OCI-LY1 (cell line): Measurements from ENCODE around the gene ITGA1.

ENCODE experiments used
- H2AFZ ChIP-seq: fragments of 200-600 bp; sonication (generic), shearing (Covaris generic); 2 replicates; pipeline ENCODE4 v1.6.0; 2014; ENCODE audit warnings: antibody characterized with exemption, mild to moderate bottlenecking, low read length
- H3F3A ChIP-seq: fragments of 200-600 bp; sonication (generic), shearing (Covaris generic); 2 replicates; pipeline ENCODE4 v1.6.0; 2014; ENCODE audit warnings: mild to moderate bottlenecking, antibody characterized with exemption, low read length, moderate library complexity; ENCODE audit not compliant: insufficient read depth
- H3K27ac ChIP-seq: fragments of 200-600 bp; sonication (generic); 2 replicates; pipeline ENCODE4 v1.5.1; 2014; ENCODE audit warnings: low read length, mixed run types, mild to moderate bottlenecking, low read depth; ENCODE audit not compliant: poor library complexity, severe bottlenecking
- H3K27me3 ChIP-seq: fragments of 200-600 bp; sonication (generic); 2 replicates; pipeline ENCODE4 v1.6.0; 2014; ENCODE audit warnings: antibody characterized with exemption, mild to moderate bottlenecking, low read length, moderate library complexity; ENCODE audit not compliant: insufficient read depth
- H3K36me3 ChIP-seq: fragments of 200-600 bp; sonication (generic); 2 replicates; pipeline ENCODE4 v1.6.1; 2014; ENCODE audit warnings: mild to moderate bottlenecking, antibody characterized with exemption, low read length, moderate library complexity, mixed read lengths; ENCODE audit not compliant: insufficient read depth
- H3K4me1 ChIP-seq: fragments of 200-600 bp; sonication (generic); 2 replicates; pipeline ENCODE4 v1.5.1; 2014; ENCODE audit warnings: mild to moderate bottlenecking, low read length, moderate library complexity; ENCODE audit not compliant: insufficient read depth, severe bottlenecking
- H3K4me2 ChIP-seq: fragments of 200-600 bp; sonication (generic), shearing (Covaris generic); 2 replicates; pipeline ENCODE4 v1.6.1; 2014; ENCODE audit warnings: low read length
- H3K4me3 ChIP-seq: fragments of 200-600 bp; sonication (generic); 2 replicates; pipeline ENCODE4 v1.5.1; 2014; ENCODE audit warnings: low read length, low read depth, mild to moderate bottlenecking, mixed read lengths; ENCODE audit not compliant: poor library complexity, severe bottlenecking
- H3K79me2 ChIP-seq: fragments of 200-600 bp; shearing (Covaris generic); 2 replicates; pipeline ENCODE4 v1.6.1; 2016; ENCODE audit warnings: mixed run types, low read length, mixed read lengths; ENCODE audit not compliant: insufficient read depth
- H3K9ac ChIP-seq: fragments of 200-600 bp; sonication (generic), shearing (Covaris generic); 2 replicates; pipeline ENCODE4 v1.6.1; 2014; ENCODE audit warnings: mild to moderate bottlenecking, low read length, mixed read lengths
- H3K9me2 ChIP-seq: fragments of 200-600 bp; sonication (generic), shearing (Covaris generic); 2 replicates; pipeline ENCODE4 v1.6.1; 2014; ENCODE audit warnings: low read depth, mild to moderate bottlenecking, low read length, mixed read lengths
- H3K9me3 ChIP-seq: fragments of 200-600 bp; shearing (Covaris generic); 2 replicates; pipeline ENCODE4 v1.6.1; 2014; ENCODE audit warnings: low read length, mixed read lengths
- H4K20me1 ChIP-seq: fragments of 200-600 bp; sonication (generic), shearing (Covaris generic); 2 replicates; pipeline ENCODE4 v1.6.0; 2016; ENCODE audit warnings: mild to moderate bottlenecking, low read length; ENCODE audit not compliant: insufficient read depth
- CTCF ChIP-seq: fragments of 200-600 bp; sonication (generic), shearing (Covaris generic); IDR thresholded peaks from 2 replicates; pipeline ENCODE4 v1.5.1; 2017; ENCODE audit warnings: mild to moderate bottlenecking, antibody characterized with exemption, low read length, moderate library complexity, mixed read lengths
- EZH2 ChIP-seq: fragments of 200-600 bp; sonication (generic), shearing (Covaris generic); IDR thresholded peaks from 2 replicates; pipeline ENCODE4 v1.8.0; 2017; ENCODE audit warnings: borderline replicate concordance, mixed run types, mild to moderate bottlenecking, antibody characterized with exemption, low read length, moderate library complexity, mixed read lengths

Gene ITGA1

GRCh38 chr5:52956014-52956413 is 168.3 kb downstream of the ITGA1 start:
- Histone ChIP-seq H3K27ac (no peak overlapping the region), H3K4me3 (no peak overlapping the region), H3K9me2 (no peaks in the 10 kb centered on the region), H3K36me3 (no peaks in the 10 kb centered on the region), H3F3A (no peaks in the 10 kb centered on the region), H3K9me3 (no peaks in the 10 kb centered on the region), H3K4me2 (no peak overlapping the region), H3K4me1 (no peaks in the 10 kb centered on the region), H4K20me1 (no peaks in the 10 kb centered on the region), H3K27me3 (no peaks in the 10 kb centered on the region), H3K79me2 (no peaks in the 10 kb centered on the region), H3K9ac (no peak overlapping the region), H2AFZ (no peak overlapping the region)
- no peak for TF ChIP-seq EZH2
- no peak for TF ChIP-seq CTCF

DNA sequence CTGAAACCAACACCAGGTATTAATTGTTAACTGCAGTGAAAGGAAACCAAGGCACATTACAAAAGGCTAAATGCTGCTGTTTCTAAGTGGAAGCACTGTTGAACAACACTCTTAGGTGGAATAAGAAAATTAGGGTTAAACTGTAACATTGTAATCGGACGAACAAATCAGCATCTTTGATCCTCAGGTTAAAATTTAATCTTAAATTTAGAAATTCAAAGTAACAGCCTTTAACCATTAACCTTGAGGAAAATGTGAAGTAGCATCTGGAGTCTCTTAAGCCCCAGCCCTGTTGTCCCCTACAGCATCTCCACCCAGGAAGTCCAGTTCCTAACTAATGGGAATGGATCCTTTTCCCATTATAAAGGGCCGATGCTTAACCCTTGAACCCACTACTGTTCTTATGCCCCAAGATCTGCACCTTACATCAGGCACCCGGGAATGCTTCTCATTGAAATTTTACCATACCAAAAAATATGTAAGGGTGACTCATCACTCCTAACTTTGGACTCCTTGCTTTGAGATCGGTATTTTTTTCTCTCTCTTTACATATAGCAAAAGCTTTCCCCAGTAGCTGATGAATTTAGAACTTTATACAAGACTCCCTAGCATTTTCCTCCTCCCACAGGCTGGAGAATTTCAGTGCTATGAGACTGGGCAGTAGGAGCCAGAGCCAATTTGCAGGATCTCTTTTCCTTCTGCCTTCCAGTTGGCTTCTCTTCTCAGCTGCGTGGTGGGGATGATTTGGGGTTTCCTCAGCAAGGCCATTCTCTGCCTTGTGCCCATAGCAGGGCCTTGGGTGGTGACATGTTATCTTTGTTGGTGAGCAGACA is 169.4 kb downstream of the ITGA1 start:
- no peaks in the 10 kb centered on the region for H3F3A ChIP-seq
- no peaks in the 10 kb centered on the region for H3K9me2 ChIP-seq
- no peaks in the 10 kb centered on the region for H3K79me2 ChIP-seq
- no peaks in the 10 kb centered on the region for H3K27me3 ChIP-seq
- H3K9me3 ChIP-seq: no peaks in the 10 kb centered on the region
- TF ChIP-seq CTCF: no peak
- H3K4me2 ChIP-seq: no peak overlapping the region
- no peaks in the 10 kb centered on the region for H4K20me1 ChIP-seq
- H3K36me3 ChIP-seq: no peaks in the 10 kb centered on the region
- H3K4me1 ChIP-seq: no peaks in the 10 kb centered on the region
- no peak overlapping the region for H3K9ac ChIP-seq
- no peak overlapping the region for H3K4me3 ChIP-seq
- H2AFZ ChIP-seq: no peak overlapping the region
- H3K27ac ChIP-seq: no peak overlapping the region

GRCh38 chr5:52961274-52961681 is 173.6 kb downstream of the ITGA1 start:
- TF ChIP-seq CTCF (no peak), EZH2 (no peak)

More at GRCh38 chr5:52961274-52961681, 173.6 kb downstream of the ITGA1 start:
- Histone ChIP-seq H3K9me2 (no peaks in the 10 kb centered on the region), H3K36me3 (no peaks in the 10 kb centered on the region), H3K4me1 (no peaks in the 10 kb centered on the region), H4K20me1 (no peaks in the 10 kb centered on the region), H3F3A (no peaks in the 10 kb centered on the region), H3K4me2 (no peak overlapping the region), H3K4me3 (no peak overlapping the region), H3K9ac (no peak overlapping the region), H3K27me3 (no peaks in the 10 kb centered on the region), H3K9me3 (no peaks in the 10 kb centered on the region), H3K79me2 (no peaks in the 10 kb centered on the region), H3K27ac (no peak overlapping the region), H2AFZ (no peak overlapping the region)
